Measurements from ENCODE around the gene BTNL2. TPM values are rescaled to one million over a fixed set of nuclear protein-coding genes. Genes with fewer than 3 reads are reported as not detected.
A peak's percentile ranks its signal among the peaks of the same experiment; 100 is the strongest.

Gene BTNL2
- total and polyA plus RNA-seq, 2 donors = not detected

DNA sequence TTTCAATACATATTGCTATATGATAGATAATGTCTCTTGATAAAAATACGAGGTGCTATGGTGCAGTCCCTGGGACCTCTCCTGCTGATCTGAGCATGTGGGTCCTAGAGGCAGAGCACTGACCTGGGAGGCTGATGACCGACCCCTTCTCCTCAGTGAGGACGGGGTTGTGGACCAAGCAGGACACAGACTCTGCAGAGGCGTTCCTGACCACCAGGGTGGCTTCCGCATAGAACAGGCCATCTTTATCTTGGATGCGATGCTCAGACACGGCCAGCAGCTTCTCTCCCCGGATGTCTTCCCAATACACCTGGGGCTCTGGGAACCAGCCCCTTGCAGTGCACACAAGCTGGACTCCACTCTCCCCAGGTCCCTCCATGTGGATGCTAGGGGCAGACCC lies 4.2 kb downstream of the BTNL2 start:
- no peak overlapping the region for H3K4me3 ChIP-seq (ENCODE audit: low read depth, low read length)
- H3K27ac ChIP-seq (ENCODE audit: low read depth) = no peak overlapping the region
- H3K4me1 ChIP-seq (ENCODE audit: insufficient read depth) = no peaks in the 10 kb centered on the region
- DNase-seq (ENCODE audit: extremely low spot score) = no peak
- 60% methylated on average over 8 of the region's 8 CpGs for WGBS
- H3K36me3 ChIP-seq (ENCODE audit: insufficient read depth) = no peaks in the 10 kb centered on the region

DNA sequence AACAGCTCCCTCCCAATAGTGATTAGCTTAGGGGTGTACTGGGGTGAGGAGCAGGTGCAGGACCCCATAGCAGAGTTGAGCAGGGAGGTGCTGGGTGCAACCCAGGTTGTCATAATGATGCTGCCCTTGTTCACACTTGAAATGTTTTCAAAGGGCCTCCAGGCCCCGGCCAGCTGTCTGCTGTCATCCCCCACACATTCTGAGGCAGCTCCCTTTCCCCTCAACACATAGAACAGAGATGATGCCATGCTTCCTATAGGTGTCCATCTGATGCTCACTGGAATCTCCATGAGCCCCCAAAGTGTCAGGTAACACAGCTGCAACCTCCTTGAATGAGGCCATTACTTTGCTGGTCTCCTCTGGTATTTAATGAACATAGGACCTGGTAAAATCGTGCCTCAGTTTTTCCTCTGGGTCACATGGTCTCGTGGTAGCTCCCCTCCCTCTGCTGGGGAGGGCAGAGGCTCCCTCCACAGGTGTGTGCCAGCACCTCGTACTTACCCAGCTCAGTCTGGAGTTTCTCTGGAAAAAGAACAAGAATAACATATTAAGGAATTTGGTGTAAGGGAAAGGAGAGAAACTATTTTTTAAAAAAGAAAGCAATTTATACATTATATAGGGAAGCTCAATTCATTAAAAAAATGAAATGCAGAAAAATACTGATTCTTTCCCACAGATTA lies 5.6 kb downstream of the BTNL2 start:
- H3K4me3 ChIP-seq (ENCODE audit: low read depth, low read length) = no peak overlapping the region
- DNase-seq (ENCODE audit: extremely low spot score) = no peak
- no peaks in the 10 kb centered on the region for H3K4me1 ChIP-seq (ENCODE audit: insufficient read depth)
- H3K27ac ChIP-seq (ENCODE audit: low read depth) = no peak overlapping the region
- H3K36me3 ChIP-seq (ENCODE audit: insufficient read depth) = no peaks in the 10 kb centered on the region
- 42% methylated on average over 4 of the region's 4 CpGs for WGBS

GRCh38 chr6:32397252-32397920 lies 9.6 kb downstream of the BTNL2 start:
- Histone ChIP-seq H3K4me3 (ENCODE audit: low read depth, low read length) (no peak overlapping the region), H3K36me3 (ENCODE audit: insufficient read depth) (no peaks in the 10 kb centered on the region), H3K4me1 (ENCODE audit: insufficient read depth) (no peaks in the 10 kb centered on the region), H3K27ac (ENCODE audit: low read depth) (no peak overlapping the region)
- WGBS = 83% methylated on average over 7 of the region's 7 CpGs
- no peak for DNase-seq (ENCODE audit: extremely low spot score)

GRCh38 chr6:32396028-32396427 lies 11.0 kb downstream of the BTNL2 start:
- no peaks in the 10 kb centered on the region for H3K4me1 ChIP-seq (ENCODE audit: insufficient read depth)
- 94% methylated on average over 10 of the region's 10 CpGs for WGBS

DNA sequence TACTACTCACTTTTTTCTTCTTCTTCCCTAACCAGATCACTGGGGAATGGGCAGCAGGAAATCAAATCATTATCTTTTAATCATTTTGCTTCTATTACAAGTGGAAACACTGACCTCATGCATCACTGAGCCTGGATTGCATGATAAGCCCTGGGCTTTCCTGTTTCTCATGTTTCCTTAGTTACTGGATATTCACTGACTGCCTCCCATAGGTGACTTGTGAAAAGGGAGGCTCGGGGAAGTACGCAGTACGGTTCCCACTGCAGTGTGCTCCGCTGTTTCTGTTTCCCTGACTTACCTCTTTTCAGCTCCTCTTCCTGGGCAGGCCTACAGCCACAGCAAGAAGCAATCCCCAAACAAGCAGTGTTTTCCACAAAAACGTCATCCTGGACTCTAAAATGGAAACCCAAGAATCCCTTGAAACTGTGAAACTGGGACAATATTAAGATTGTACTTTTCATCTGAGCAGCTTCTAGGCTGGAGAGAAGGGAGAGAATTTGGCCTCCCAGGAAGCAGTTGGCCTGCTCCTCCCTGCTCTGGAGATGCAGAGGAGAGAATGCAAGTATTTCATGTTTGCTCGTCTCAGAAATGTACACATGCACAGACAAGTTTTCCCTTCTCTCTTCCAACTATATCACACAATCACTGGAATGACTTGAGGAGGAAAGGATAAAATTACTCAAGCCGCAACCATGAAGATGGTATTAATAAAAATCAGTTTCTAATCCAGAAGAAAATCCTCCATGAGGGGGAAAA lies 13.1 kb downstream of the BTNL2 start:
- no peaks in the 10 kb centered on the region for H3K4me1 ChIP-seq (ENCODE audit: insufficient read depth)
- DNase-seq (ENCODE audit: extremely low spot score) = peak; percentile 72
- no peak overlapping the region for H3K27ac ChIP-seq (ENCODE audit: low read depth)
- H3K4me3 ChIP-seq (ENCODE audit: low read depth, low read length) = no peak overlapping the region
- no peaks in the 10 kb centered on the region for H3K36me3 ChIP-seq (ENCODE audit: insufficient read depth)
- 57% methylated on average over 7 of the region's 7 CpGs for WGBS

More at GRCh38 chr6:32396028-32396427, 11.0 kb downstream of the BTNL2 start:
- DNase-seq (ENCODE audit: extremely low spot score) = no peak
- Histone ChIP-seq H3K4me3 (ENCODE audit: low read depth, low read length) (no peak overlapping the region), H3K27ac (ENCODE audit: low read depth) (no peak overlapping the region), H3K36me3 (ENCODE audit: insufficient read depth) (no peaks in the 10 kb centered on the region)

- H3K4me3 ChIP-seq (ENCODE audit: low read depth, low read length) = no peak overlapping the region
- no peak for DNase-seq (ENCODE audit: extremely low spot score)
- H3K27ac ChIP-seq (ENCODE audit: low read depth) = no peak overlapping the region
- 83% methylated on average over 6 of the region's 6 CpGs for WGBS
- no peaks in the 10 kb centered on the region for H3K4me1 ChIP-seq (ENCODE audit: insufficient read depth)
- H3K36me3 ChIP-seq (ENCODE audit: insufficient read depth) = no peaks in the 10 kb centered on the region
Observed at GRCh38 chr6:32391505-32391904, 15.5 kb downstream of the BTNL2 start.

- Histone ChIP-seq H3K4me1 (ENCODE audit: insufficient read depth) (no peaks in the 10 kb centered on the region), H3K36me3 (ENCODE audit: insufficient read depth) (no peaks in the 10 kb centered on the region), H3K27ac (ENCODE audit: low read depth) (no peak overlapping the region), H3K4me3 (ENCODE audit: low read depth, low read length) (no peak overlapping the region)
- DNase-seq (ENCODE audit: extremely low spot score) = no peak
- 62% methylated on average over 6 of the region's 6 CpGs for WGBS
Observed at GRCh38 chr6:32387589-32388340, 19.2 kb downstream of the BTNL2 start.

DNA sequence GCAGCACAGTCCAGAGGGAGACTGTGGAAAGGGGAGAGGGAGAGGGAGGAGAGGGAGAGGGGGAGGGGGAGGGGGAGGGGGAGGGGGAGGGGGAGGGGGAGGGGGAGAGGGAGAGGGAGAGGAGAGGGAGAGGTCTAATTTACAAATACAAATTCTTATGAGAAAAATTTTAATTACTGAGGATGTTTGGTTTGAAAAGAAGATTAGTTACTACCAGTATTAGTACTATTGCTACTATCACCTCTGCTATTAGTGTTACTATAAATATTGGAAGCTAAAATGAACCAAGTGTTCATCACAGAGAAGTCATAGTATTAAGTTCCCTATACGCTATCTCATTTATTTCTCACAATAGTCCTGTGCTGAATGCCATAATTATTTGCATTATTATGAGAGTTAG lies 20.9 kb downstream of the BTNL2 start:
- no peak overlapping the region for H3K4me3 ChIP-seq (ENCODE audit: low read depth, low read length)
- no peaks in the 10 kb centered on the region for H3K36me3 ChIP-seq (ENCODE audit: insufficient read depth)
- H3K27ac ChIP-seq (ENCODE audit: low read depth) = no peak overlapping the region
- H3K4me1 ChIP-seq (ENCODE audit: insufficient read depth) = no peaks in the 10 kb centered on the region
- WGBS = 99% methylated on average over 1 of the region's 1 CpG
- DNase-seq (ENCODE audit: extremely low spot score) = no peak

GRCh38 chr6:32382757-32383420 lies 24.1 kb downstream of the BTNL2 start:
- DNase-seq (ENCODE audit: extremely low spot score) = no peak
- 57% methylated on average over 1 of the region's 1 CpG for WGBS
- no peaks in the 10 kb centered on the region for H3K4me1 ChIP-seq (ENCODE audit: insufficient read depth)
- no peak overlapping the region for H3K27ac ChIP-seq (ENCODE audit: low read depth)
- no peaks in the 10 kb centered on the region for H3K36me3 ChIP-seq (ENCODE audit: insufficient read depth)
- no peak overlapping the region for H3K4me3 ChIP-seq (ENCODE audit: low read depth, low read length)

- Histone ChIP-seq H3K4me3 (ENCODE audit: low read depth, low read length) (no peak overlapping the region), H3K27ac (ENCODE audit: low read depth) (no peak overlapping the region), H3K36me3 (ENCODE audit: insufficient read depth) (no peaks in the 10 kb centered on the region), H3K4me1 (ENCODE audit: insufficient read depth) (no peaks in the 10 kb centered on the region)
- no peak for DNase-seq (ENCODE audit: extremely low spot score)
- 73% methylated on average over 2 of the region's 2 CpGs for WGBS
Observed at GRCh38 chr6:32379545-32379944, 27.4 kb downstream of the BTNL2 start.

GRCh38 chr6:32375739-32376529 lies 31.0 kb downstream of the BTNL2 start:
- Histone ChIP-seq H3K4me1 (ENCODE audit: insufficient read depth) (no peaks in the 10 kb centered on the region), H3K4me3 (ENCODE audit: low read depth, low read length) (no peak overlapping the region), H3K36me3 (ENCODE audit: insufficient read depth) (no peaks in the 10 kb centered on the region), H3K27ac (ENCODE audit: low read depth) (no peak overlapping the region)
- WGBS = 80% methylated on average over 7 of the region's 7 CpGs
- DNase-seq (ENCODE audit: extremely low spot score) = no peak

DNA sequence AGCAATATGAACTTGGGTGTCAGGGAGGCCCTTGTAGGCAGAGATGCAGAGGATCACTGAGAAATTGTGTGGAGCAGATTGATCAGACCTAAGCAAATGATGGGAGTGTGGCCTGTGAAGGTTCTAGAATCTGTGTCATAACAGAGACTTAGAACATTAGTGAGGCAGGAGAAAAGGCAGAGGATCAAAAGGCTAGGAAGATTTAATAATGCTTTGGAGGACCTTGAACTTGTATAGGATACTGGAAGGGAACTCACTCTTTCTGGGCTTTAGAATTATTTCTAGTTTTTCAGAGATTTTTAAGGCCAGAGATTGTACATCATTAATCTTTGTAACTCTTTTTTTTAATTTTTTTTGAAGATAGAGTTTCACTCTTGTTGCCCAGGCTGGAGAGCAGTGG lies 35.2 kb downstream of the BTNL2 start, which contains the start of gene TSBP1:
Gene TSBP1, minus strand, starts transcription at position 101 of the 400 bp plus-strand sequence. CDS start 197 bp downstream, outside the sequence.
- H3K4me3 ChIP-seq (ENCODE audit: low read depth, low read length) = no peak within 1 kb of the TSS
- H3K36me3 ChIP-seq (ENCODE audit: insufficient read depth) = no peaks in the 10 kb centered on the region
- no peak within 1 kb of the TSS for H3K27ac ChIP-seq (ENCODE audit: low read depth)
- H3K4me1 ChIP-seq (ENCODE audit: insufficient read depth) = no peaks in the 10 kb centered on the region
- no peak for DNase-seq (ENCODE audit: extremely low spot score)

All from urinary bladder (tissue), 4 donors.